Keratinocyte (primary cell): ENCODE data around the gene PLXNA2.

ENCODE experiments used
- CTCF ChIP-seq, 3 experiments: IDR thresholded peaks in 1 of 3; conservative IDR thresholded peaks in 1 of 3; optimal IDR thresholded peaks in 1 of 3; 2 replicates in 2 of 3; 3 replicates in 1 of 3; pipeline versions ENCODE3 to v1.5.1; 2011; ENCODE audit warnings: low read length in 3 of 3, mild to moderate bottlenecking in 3 of 3, moderate library complexity in 2 of 3, control low read depth in 1 of 3, inconsistent platforms in 1 of 3; ENCODE audit not compliant: insufficient read depth in 2 of 3; ENCODE audit errors: extremely low read depth in 1 of 3
- EZH2 ChIP-seq: IDR thresholded peaks from one replicate; pipeline ENCODE4 v1.6.1; 2012; ENCODE audit warnings: inconsistent platforms, mild to moderate bottlenecking, low read length, moderate library complexity

GRCh38 chr1:208169081-208169879 lies 74.9 kb downstream of the PLXNA2 start:
- TF ChIP-seq CTCF (optimal IDR thresholded peaks at IDR 0.05 in 1 of 3, IDR thresholded peaks at IDR 0.05 in 1 of 3, conservative IDR thresholded peaks at IDR 0.05 in 1 of 3; ENCODE audit: extremely low read depth in 1 of 3, insufficient read depth in 2 of 3, low read length in 3 of 3): no peak
- no peak for TF ChIP-seq EZH2
